Purkinje cell (primary cell): ENCODE results near the gene CHST15. TPM values are rescaled to one million over a fixed set of nuclear protein-coding genes. Genes with fewer than 3 reads are reported as not detected.

Experiments
- polyA plus RNA-seq: library from polyadenylated mRNA; unstranded; fragments of >200 nt; fragmentation: Nextera tagmentation; gene quantifications from 2 replicates; pipeline ENCODE4 v1.2.1, GENCODE V29; 2014

CHST15 gene
- polyA plus RNA-seq = 27.7 and 38.8 TPM in 2 replicates

GRCh38 chr10:124092860-124093773 is at the start of gene CHST15:
Gene CHST15 (minus strand): TSS chr10:124093598. CDS start chr10:124046212, 47,386 bp downstream.

Other genes with a start within 250 kb of the CHST15 start
- gene CPXM2, start 201.8 kb downstream of the CHST15 start, polyA plus RNA-seq = 0.48 TPM in 1 of 2 replicates, not detected in the other